Caco-2 (cell line): ENCODE measurements around the gene RNASET2. TPM values are rescaled to one million over a fixed set of nuclear protein-coding genes. Genes with fewer than 3 reads are reported as not detected.

Experiments used
- BruUV-seq: library from RNA; stranded (reverse); fragments of 400-500 nt; replicated peaks from 2 replicates; lab custom pipeline; 2021; lab: Mats Ljungman, UMichigan
- CTCF ChIA-PET: fragments of 300-600 bp; sonication (Branson Sonifier 250); formaldehyde crosslinking; loops from one replicate; lab custom pipeline; 2022; ENCODE audit warnings: antibody characterized with exemption; lab: Charles Lee
- POLR2A ChIA-PET: fragments of 300-600 bp; sonication (Branson Sonifier 250); formaldehyde crosslinking; loops from one replicate; lab custom pipeline; 2022; ENCODE audit warnings: antibody characterized with exemption; lab: Charles Lee
- DNase-seq, 2 experiments: peaks; one replicate each; pipeline versions ENCODE4 v3.0.0 to v3.0.0-alpha.2; 2020 to 2022
- H3K27me3 ChIP-seq: replicated peaks from 2 replicates; pipeline ENCODE4 v1.6.0; 2011; ENCODE audit warnings: low read length; ENCODE audit not compliant: control insufficient read depth, insufficient read depth
- H3K36me3 ChIP-seq: 2 replicates; pipeline ENCODE4 v1.5.1; 2011; ENCODE audit warnings: low read length; ENCODE audit not compliant: control insufficient read depth, insufficient read depth
- H3K4me1 ChIP-seq: fragments of 250-450 bp; sonication (Bioruptor Pico); 2 replicates; pipeline ENCODE4 v1.5.1; 2020; ENCODE audit warnings: mild to moderate bottlenecking
- H3K4me3 ChIP-seq: 2 replicates; pipeline ENCODE4 v1.5.1; 2011; ENCODE audit warnings: low read depth, mild to moderate bottlenecking, control low read depth, low read length
- H3K9me3 ChIP-seq: fragments of 250-450 bp; sonication (Bioruptor Pico); 2 replicates; pipeline ENCODE4 v1.5.1; 2020; ENCODE audit warnings: mild to moderate bottlenecking, moderate library complexity
- H3K27ac Mint-ChIP-seq: one replicate; pipeline ENCODE4 v1.8.0; 2022; ENCODE audit warnings: mixed read lengths; ENCODE audit not compliant: unreplicated experiment
- H3K27me3 Mint-ChIP-seq: one replicate; pipeline ENCODE4 v1.8.0; 2022; ENCODE audit warnings: mixed read lengths; ENCODE audit not compliant: insufficient read depth, unreplicated experiment
- H3K36me3 Mint-ChIP-seq: one replicate; pipeline ENCODE4 v1.8.0; 2022; ENCODE audit warnings: mild to moderate bottlenecking, mixed read lengths; ENCODE audit not compliant: insufficient read depth, unreplicated experiment
- H3K4me1 Mint-ChIP-seq: one replicate; pipeline ENCODE4 v1.8.0; 2022; ENCODE audit warnings: low read depth, mixed read lengths; ENCODE audit not compliant: unreplicated experiment
- H3K4me3 Mint-ChIP-seq: one replicate; pipeline ENCODE4 v1.8.0; 2022; ENCODE audit warnings: mild to moderate bottlenecking, moderate library complexity, mixed read lengths; ENCODE audit not compliant: unreplicated experiment
- H3K9me3 Mint-ChIP-seq: one replicate; pipeline ENCODE4 v1.8.0; 2022; ENCODE audit warnings: mixed read lengths; ENCODE audit not compliant: unreplicated experiment
- intact Hi-C: fragments of 100-400 bp; cut with micrococcal nuclease; formaldehyde crosslinking; loops from one replicate; pipeline ENCODE4 v1.10.0; 2022; ENCODE audit not compliant: unreplicated experiment
- total RNA-seq: library from RNA; stranded (reverse); gene quantifications from 2 replicates; pipeline ENCODE4 v1.2.3, GENCODE V29; 2022
- TF ChIP-seq, protein P1 (sequence below), 2 experiments: fragments of 200-600 bp in 1 of 2; IDR thresholded peaks; 1 replicate in 1 of 2; 2 replicates in 1 of 2; pipeline versions ENCODE4 v1.5.1 to v1.8.0; 2011 to 2022; ENCODE audit warnings: antibody characterized with exemption in 1 of 2, control low read depth in 1 of 2, inconsistent platforms in 1 of 2, low read depth in 1 of 2, low read length in 1 of 2, mild to moderate bottlenecking in 1 of 2, moderate library complexity in 1 of 2; ENCODE audit not compliant: insufficient read depth in 1 of 2, severe bottlenecking in 1 of 2, unreplicated experiment in 1 of 2

RNASET2 gene
- total RNA-seq, 1 experiment from 2014 or later = 59.1 TPM

- no peaks in the 10 kb centered on the region for H3K4me1 ChIP-seq
- no peaks in the 10 kb centered on the region for H3K9me3 ChIP-seq
- no TSS peak for BruUV-seq
- Mint-ChIP-seq H3K9me3 (no peaks in the 10 kb centered on the region), H3K36me3 (no peaks in the 10 kb centered on the region), H3K27me3 (no peaks in the 10 kb centered on the region), H3K4me1 (peaks cover 11% of the 10 kb centered on the region), H3K27ac (no peak overlapping the region), H3K4me3 (no peak overlapping the region)
- ChIA-PET CTCF (no interaction called here), POLR2A (no interaction called here)
- no peaks in the 10 kb centered on the region; the same call in 1 of the 2 replicates for H3K36me3 ChIP-seq
- DNase-seq = no peak
- TF ChIP-seq, protein P1, sequence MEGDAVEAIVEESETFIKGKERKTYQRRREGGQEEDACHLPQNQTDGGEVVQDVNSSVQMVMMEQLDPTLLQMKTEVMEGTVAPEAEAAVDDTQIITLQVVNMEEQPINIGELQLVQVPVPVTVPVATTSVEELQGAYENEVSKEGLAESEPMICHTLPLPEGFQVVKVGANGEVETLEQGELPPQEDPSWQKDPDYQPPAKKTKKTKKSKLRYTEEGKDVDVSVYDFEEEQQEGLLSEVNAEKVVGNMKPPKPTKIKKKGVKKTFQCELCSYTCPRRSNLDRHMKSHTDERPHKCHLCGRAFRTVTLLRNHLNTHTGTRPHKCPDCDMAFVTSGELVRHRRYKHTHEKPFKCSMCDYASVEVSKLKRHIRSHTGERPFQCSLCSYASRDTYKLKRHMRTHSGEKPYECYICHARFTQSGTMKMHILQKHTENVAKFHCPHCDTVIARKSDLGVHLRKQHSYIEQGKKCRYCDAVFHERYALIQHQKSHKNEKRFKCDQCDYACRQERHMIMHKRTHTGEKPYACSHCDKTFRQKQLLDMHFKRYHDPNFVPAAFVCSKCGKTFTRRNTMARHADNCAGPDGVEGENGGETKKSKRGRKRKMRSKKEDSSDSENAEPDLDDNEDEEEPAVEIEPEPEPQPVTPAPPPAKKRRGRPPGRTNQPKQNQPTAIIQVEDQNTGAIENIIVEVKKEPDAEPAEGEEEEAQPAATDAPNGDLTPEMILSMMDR (IDR thresholded peaks at IDR 0.05; ENCODE audit: insufficient read depth in 1 of 2, low read depth in 1 of 2, low read length in 1 of 2, severe bottlenecking in 1 of 2, unreplicated experiment in 1 of 2) = no peak
- no peaks in the 10 kb centered on the region for H3K27me3 ChIP-seq
- intact Hi-C loops = no loop called here
- no peak overlapping the region for H3K4me3 ChIP-seq
Measured at GRCh38 chr6:166931426-166931970, 24.9 kb downstream of the RNASET2 start.

DNA sequence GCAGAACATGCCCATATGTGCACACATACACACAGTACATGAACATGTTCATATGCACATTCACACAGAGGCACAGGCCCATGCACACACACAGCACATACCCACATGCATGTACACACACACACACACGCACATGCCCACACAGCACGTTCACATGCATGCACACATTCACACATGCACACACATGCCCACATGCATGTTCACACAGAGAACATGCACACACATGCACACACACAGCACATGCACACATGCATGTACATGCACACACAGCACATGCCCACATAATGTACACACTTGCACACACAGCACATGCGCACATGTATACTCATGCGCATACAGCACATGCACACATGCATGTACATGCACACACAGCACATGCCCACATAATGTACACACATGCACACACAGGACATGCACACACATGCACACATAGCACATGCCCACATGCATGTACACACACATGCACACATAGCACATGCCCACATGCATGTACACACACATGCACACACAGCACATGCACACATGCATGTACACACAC is 25.9 kb downstream of the RNASET2 start:
- POLR2A ChIA-PET = no interaction called here
- TF ChIP-seq, protein P1 (IDR thresholded peaks at IDR 0.05; ENCODE audit: insufficient read depth in 1 of 2, low read depth in 1 of 2, low read length in 1 of 2, severe bottlenecking in 1 of 2, unreplicated experiment in 1 of 2) = no peak
- Histone ChIP-seq H3K4me1 (no peaks in the 10 kb centered on the region), H3K9me3 (no peaks in the 10 kb centered on the region), H3K4me3 (no peak overlapping the region), H3K36me3 (no peaks in the 10 kb centered on the region; the same call in 1 of the 2 replicates), H3K27me3 (no peaks in the 10 kb centered on the region)
- H3K9me3 Mint-ChIP-seq = no peaks in the 10 kb centered on the region
- H3K36me3 Mint-ChIP-seq = no peaks in the 10 kb centered on the region
- CTCF ChIA-PET = no interaction called here
- no peak for DNase-seq
- H3K27me3 Mint-ChIP-seq = no peaks in the 10 kb centered on the region
- intact Hi-C loops = no loop called here
- H3K4me3 Mint-ChIP-seq = no peak overlapping the region
- no TSS peak for BruUV-seq
- peaks cover 11% of the 10 kb centered on the region for H3K4me1 Mint-ChIP-seq
- H3K27ac Mint-ChIP-seq = no peak overlapping the region

DNA sequence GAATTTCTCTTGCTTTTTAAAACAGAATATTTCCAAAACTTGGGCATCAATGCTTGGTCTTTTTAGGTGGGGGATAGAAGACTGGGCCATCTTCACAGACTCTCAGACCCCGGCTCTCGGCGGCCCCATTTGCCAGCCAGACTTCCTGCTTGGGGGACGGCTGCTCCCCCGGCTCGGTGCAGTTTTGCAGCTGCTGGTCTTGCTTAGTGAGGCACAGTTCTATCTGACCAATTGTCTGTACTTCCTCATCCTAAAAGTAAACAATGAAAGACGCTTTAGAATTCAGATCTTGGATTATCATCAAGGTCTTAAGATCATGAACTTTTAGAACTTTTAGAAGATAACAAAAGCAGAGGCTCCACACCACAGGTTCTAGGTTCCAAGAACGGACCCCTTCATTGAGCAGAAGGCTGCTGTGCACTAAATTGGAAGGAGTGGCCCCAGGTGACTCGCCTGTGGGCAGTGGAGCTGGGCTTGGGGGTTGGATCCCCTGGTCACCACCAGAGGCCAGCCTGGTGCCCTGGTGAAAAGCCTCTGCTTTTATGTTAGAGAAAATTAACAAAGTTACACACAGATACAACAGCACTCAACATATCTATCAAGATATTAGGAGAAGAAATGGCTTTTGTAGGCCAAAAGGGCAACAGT is 26.7 kb downstream of the RNASET2 start:
- Histone ChIP-seq H3K36me3 (no peaks in the 10 kb centered on the region; the same call in 1 of the 2 replicates), H3K4me1 (no peaks in the 10 kb centered on the region), H3K27me3 (no peaks in the 10 kb centered on the region), H3K4me3 (no peak overlapping the region), H3K9me3 (no peaks in the 10 kb centered on the region)
- Mint-ChIP-seq H3K4me3 (no peak overlapping the region), H3K27ac (no peak overlapping the region), H3K27me3 (no peaks in the 10 kb centered on the region), H3K4me1 (peaks cover 11% of the 10 kb centered on the region), H3K36me3 (no peaks in the 10 kb centered on the region), H3K9me3 (no peaks in the 10 kb centered on the region)
- intact Hi-C loops = no loop called here
- no TSS peak for BruUV-seq
- ChIA-PET POLR2A (no interaction called here), CTCF (interaction anchor here (0.6 to 1.1 kb wide), 4 partner anchors 24 to 302 kb away, joined by 3 to 7 read pairs (median 4); partner anchors contain the start of gene RNASET2)
- TF ChIP-seq, protein P1 (IDR thresholded peaks at IDR 0.05; ENCODE audit: insufficient read depth in 1 of 2, low read depth in 1 of 2, low read length in 1 of 2, severe bottlenecking in 1 of 2, unreplicated experiment in 1 of 2) = peak in 1 of 2 experiments; percentile 19
- DNase-seq = no peak
